K562 (cell line): ENCODE results near the gene FAM53A. TPM values are rescaled to one million over a fixed set of nuclear protein-coding genes. Genes with fewer than 3 reads are reported as not detected.

ENCODE experiments used
- ATAC-seq: fragments of 200-7000 bp; cut with Tn5 transposase; 3 replicates; pipeline ENCODE4 v1.9.1; 2020; ENCODE audit warnings: moderate library complexity
- BruUV-seq: library from RNA; stranded (reverse); fragments of 400-500 nt; replicated peaks from 2 replicates; lab custom pipeline; 2021; lab: Mats Ljungman, UMichigan
- CTCF ChIA-PET: fragments of 300-600 bp; formaldehyde crosslinking; extraction: SDS; loops from one replicate; lab custom pipeline; 2021; ENCODE audit warnings: low intra/inter-chr PET ratio; lab: Yijun Ruan, JAX
- POLR2A ChIA-PET: fragments of 300-600, 350-650 bp; sonication (Branson Sonifier 250); formaldehyde crosslinking; extraction: SDS; loops from one replicate; lab custom pipeline; 2021; ENCODE audit warnings: antibody characterized with exemption, inconsistent platforms; lab: Yijun Ruan, JAX
- DNase-seq, 4 experiments: peaks; one replicate each; pipeline versions ENCODE4 v3.0.0 to v3.0.0-alpha.2; 2011 to 2018; ENCODE audit warnings: low spot score in 3 of 4, mixed read lengths in 3 of 4; ENCODE audit errors: extremely low read depth in 1 of 4
- FAIRE-seq: peaks from 2 replicates; lab custom pipeline; 2011; peaks lifted over from hg19 to GRCh38; lab: Jason Lieb, UNC
- H2AFZ ChIP-seq: 2 replicates; pipeline ENCODE4 v1.6.0; 2011; ENCODE audit warnings: low read depth, low read length, control low read depth, inconsistent platforms
- H3K27ac ChIP-seq: fragments of 200-600 bp; 3 replicates; pipeline ENCODE4 v1.8.0; 2011; ENCODE audit warnings: low read depth, mild to moderate bottlenecking, control low read depth, inconsistent platforms, low read length, moderate library complexity, mixed read lengths; ENCODE audit errors: extremely low read depth
- H3K27me3 ChIP-seq, 2 experiments: fragments of 300-600 bp in 1 of 2; 2 replicates in 1 of 2; 3 replicates in 1 of 2; pipeline versions ENCODE4 v1.6.0 to v1.8.0; 2011; ENCODE audit warnings: inconsistent platforms in 2 of 2, low read length in 2 of 2, mild to moderate bottlenecking in 1 of 2, mixed read lengths in 1 of 2, moderate library complexity in 1 of 2; ENCODE audit not compliant: control insufficient read depth in 2 of 2, insufficient read depth in 2 of 2
- H3K36me3 ChIP-seq: fragments of 300-600 bp; 3 replicates; pipeline ENCODE4 v1.8.0; 2011; ENCODE audit warnings: mild to moderate bottlenecking, low read length, inconsistent platforms; ENCODE audit not compliant: control insufficient read depth, insufficient read depth
- H3K4me1 ChIP-seq, 2 experiments: fragments of 200-600 bp in 1 of 2; replicated peaks in 1 of 2; 2 replicates in 1 of 2; 3 replicates in 1 of 2; pipeline versions ENCODE4 v1.5.1 to v1.8.0; 2011; ENCODE audit warnings: inconsistent platforms in 2 of 2, low read length in 2 of 2, mild to moderate bottlenecking in 1 of 2, mixed read lengths in 1 of 2, moderate library complexity in 1 of 2; ENCODE audit not compliant: control insufficient read depth in 2 of 2, insufficient read depth in 2 of 2
- H3K4me2 ChIP-seq: 2 replicates; pipeline ENCODE4 v1.6.1; 2011; ENCODE audit warnings: low read length, control low read depth, inconsistent platforms, mixed read lengths; ENCODE audit not compliant: insufficient read depth
- H3K4me3 ChIP-seq: fragments of 200-600 bp; sonication (generic), shearing (Covaris generic); 2 replicates; pipeline ENCODE4 v1.5.1; 2016; ENCODE audit warnings: control low read depth, inconsistent platforms
- H3K79me2 ChIP-seq: fragments of 200-600 bp; 3 replicates; pipeline ENCODE4 v1.8.0; 2011; ENCODE audit warnings: low read length, inconsistent platforms; ENCODE audit not compliant: control insufficient read depth, insufficient read depth
- H3K9ac ChIP-seq, 2 experiments: 2 replicates each; pipeline versions ENCODE4 v1.6.0 to v1.6.1; 2011; ENCODE audit warnings: low read depth in 2 of 2, low read length in 2 of 2, control low read depth in 1 of 2, inconsistent platforms in 1 of 2, mild to moderate bottlenecking in 1 of 2, mixed read lengths in 1 of 2; ENCODE audit not compliant: insufficient read depth in 1 of 2
- H3K9me1 ChIP-seq: one replicate; pipeline ENCODE4 v1.6.0; 2011; ENCODE audit warnings: inconsistent platforms, mild to moderate bottlenecking, low read length, moderate library complexity; ENCODE audit not compliant: control insufficient read depth, insufficient read depth
- H3K9me3 ChIP-seq: replicated peaks from 2 replicates; pipeline ENCODE4 v1.5.1; 2011; ENCODE audit warnings: low read depth, low read length, inconsistent platforms; ENCODE audit not compliant: control insufficient read depth, insufficient read depth
- H4K20me1 ChIP-seq: replicated peaks from 2 replicates; pipeline ENCODE4 v1.6.1; 2011; ENCODE audit warnings: low read length, inconsistent platforms, mixed read lengths; ENCODE audit not compliant: control insufficient read depth, insufficient read depth
- PHF21A ChIP-seq: fragments of 450-650 bp; IDR thresholded peaks from 2 replicates; pipeline ENCODE4 v1.6.1; 2017; ENCODE audit warnings: low read depth, borderline replicate concordance
- POLR2G ChIP-seq: fragments of 200-400 bp; formaldehyde crosslinking; IDR thresholded peaks from 2 replicates; pipeline ENCODE4 v1.6.1; 2017; ENCODE audit warnings: low read depth, mild to moderate bottlenecking, antibody characterized with exemption, low read length, moderate library complexity
- PRPF4 ChIP-seq: fragments of 200-400 bp; formaldehyde crosslinking; IDR thresholded peaks from one replicate; pipeline ENCODE4 v1.6.1; 2017; ENCODE audit warnings: low read length, low read depth, mild to moderate bottlenecking; ENCODE audit not compliant: insufficient read depth, poor library complexity, severe bottlenecking
- ZNF124 ChIP-seq: sonication (generic); formaldehyde crosslinking; IDR thresholded peaks from 2 replicates; pipeline ENCODE4 v1.8.1; 2022; ENCODE audit warnings: missing genetic modification reagents
- ZNF507 ChIP-seq: conservative IDR thresholded peaks from 2 replicates; pipeline ENCODE4 v1.6.1; 2017; ENCODE audit warnings: missing genetic modification characterization, missing compliant biosample characterization
- ZNF561 ChIP-seq: fragments of 450-650 bp; formaldehyde crosslinking; conservative IDR thresholded peaks from 2 replicates; pipeline ENCODE4 v1.4.0; 2020; ENCODE audit warnings: mild to moderate bottlenecking, moderate library complexity
- WGBS: fragments of 100-300 bp; shearing (Covaris generic); methylation state at CpG from one replicate; pipeline ENCODE4 v1.1.6; 2016; ENCODE audit warnings: low coverage, mixed read lengths; ENCODE audit not compliant: insufficient coverage; ENCODE audit errors: missing lambda C conversion rate; 5-methylcytosine and 5-hydroxymethylcytosine counted together
- in situ Hi-C: fragments of 300-500 bp; cut with MboI; formaldehyde crosslinking; loops from 4 replicates; pipeline ENCODE4 v1.15.0; 2018; ENCODE audit warnings: inconsistent platforms, mixed read lengths
- intact Hi-C: fragments of 100-400 bp; cut with micrococcal nuclease; formaldehyde crosslinking; loops from 2 replicates; pipeline ENCODE4 v1.14.2; 2022
- polyA plus RNA-seq, 8 experiments: library from polyadenylated mRNA; depleted of rRNA in 4 of 8; stranded (reverse) in 5 of 8; unstranded in 3 of 8; fragments of >200 nt; fragmentation: Nextera tagmentation in 2 of 8; fragmentation: Illumina TruSeq in 1 of 8; extraction: Ambion mirVana in 2 of 8; extraction: Trizol in 1 of 8; gene quantifications; 2 replicates each; pipeline versions ENCODE4 v1.2.1 to v1.2.3, GENCODE V29; 2011 to 2014; ENCODE audit warnings: inconsistent platforms in 1 of 8, missing spikeins in 1 of 8
- total RNA-seq, 7 experiments: library from RNA; depleted of rRNA in 6 of 7; stranded (reverse); fragments of >200 nt in 6 of 7; fragmentation: Illumina TruSeq in 2 of 7; extraction: Trizol in 2 of 7; gene quantifications; 2 replicates each; pipeline versions ENCODE4 v1.2.1 to v1.2.3, GENCODE V29; 2011 to 2021; ENCODE audit warnings: low replicate concordance in 1 of 7

Gene FAM53A
- total and polyA plus RNA-seq, 9 of the 15 experiments (the other 6 are each of a cell fraction or from before 2014, with no cell fraction given) = 0.53 to 2.7 (median 1.4) TPM; not detected in 2

DNA sequence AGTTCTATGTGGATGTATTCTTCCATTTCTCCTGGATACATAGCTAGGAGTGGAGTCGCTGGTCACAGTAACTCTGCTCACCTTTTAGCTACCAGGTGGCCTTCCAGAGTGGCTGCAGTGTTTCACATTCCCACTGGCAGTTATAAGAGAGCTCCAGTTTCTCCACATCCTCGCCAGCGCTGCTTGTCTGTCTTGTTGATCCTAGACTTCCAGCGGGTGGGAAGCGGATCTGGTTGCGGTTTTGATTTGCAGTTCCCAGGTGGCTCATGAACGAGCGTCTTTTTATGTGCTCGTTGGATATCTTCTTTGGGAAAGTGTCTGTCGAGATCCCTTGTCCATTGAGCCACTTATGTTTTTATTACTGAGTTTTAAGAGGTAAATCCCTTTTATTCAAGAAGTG is 48.8 kb upstream of the FAM53A start:
- intact Hi-C loops = no loop called here
- no peak for ATAC-seq
- H2AFZ ChIP-seq = no peak overlapping the region
- H4K20me1 ChIP-seq = peaks cover 13% of the 10 kb centered on the region; the same call in 1 of the 2 replicates
- H3K4me3 ChIP-seq = no peak overlapping the region
- H3K4me2 ChIP-seq = no peak overlapping the region
- CTCF ChIA-PET = no interaction called here
- 95% methylated on average over 10 of the region's 10 CpGs for WGBS
- H3K27ac ChIP-seq = no peak overlapping the region
- peaks cover 4% of the 10 kb centered on the region for H3K9me3 ChIP-seq
- no peak for DNase-seq
- no peak overlapping the region for H3K9ac ChIP-seq
- BruUV-seq = no TSS peak
- H3K79me2 ChIP-seq = peaks cover 39% of the 10 kb centered on the region
- POLR2A ChIA-PET = interaction anchor here (0.8 to 1.1 kb wide), 3 partner anchors 12 to 21 kb away, joined by 4 read pairs; partner anchors contain the start of genes SLBP, TACC3 and TMEM129
- peaks cover 0 to 22% of the 10 kb centered on the region in 2 experiments; a peak in 1 of 5 replicates for H3K4me1 ChIP-seq
- in situ Hi-C loops = no loop called here
- no peaks in the 10 kb centered on the region for H3K9me1 ChIP-seq
- no peak for TF ChIP-seq ZNF124
- TF ChIP-seq ZNF561 (CRISPR knock-in tag) = no peak
- TF ChIP-seq PHF21A = no peak
- no peak for FAIRE-seq
- no peaks in the 10 kb centered on the region for H3K27me3 ChIP-seq
- peaks cover 95% of the 10 kb centered on the region for H3K36me3 ChIP-seq

DNA sequence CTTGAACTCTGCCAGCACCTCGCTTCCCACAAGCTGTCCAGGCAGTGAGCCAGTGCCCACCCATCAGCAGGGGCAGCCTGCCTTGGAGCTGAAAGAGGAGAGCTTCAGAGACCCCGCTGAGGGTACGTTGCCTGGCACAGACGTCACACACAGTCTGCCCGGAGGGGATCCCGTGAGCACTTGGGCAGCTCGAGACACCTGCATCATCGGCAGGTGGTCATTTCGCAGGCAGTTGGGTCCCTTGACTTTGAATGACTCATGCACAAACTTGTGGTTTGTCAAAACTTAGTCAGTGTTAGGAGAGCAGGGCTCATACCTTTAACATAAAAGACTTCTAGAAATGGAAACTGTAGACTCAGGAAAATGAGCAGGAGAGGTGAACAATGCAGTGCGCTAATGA is 47.1 kb upstream of the FAM53A start:
- POLR2A ChIA-PET = interaction anchor here (0.9 to 2.8 kb wide), 3 partner anchors 10 to 102 kb away, joined by 3 to 20 read pairs (median 11); partner anchors contain the start of genes TACC3 and TMEM129
- no peak overlapping the region for H2AFZ ChIP-seq
- H3K27ac ChIP-seq = no peak overlapping the region
- BruUV-seq = no TSS peak
- no peaks in the 10 kb centered on the region for H3K9me1 ChIP-seq
- 0 out of 4 replicates have a peak overlapping the region, but pooled peaks of 1 of the 2 experiments have one; percentile 23 for H3K9ac ChIP-seq
- ATAC-seq (no peak), FAIRE-seq (no peak), DNase-seq (no peak)
- intact Hi-C loops (no loop called here), in situ Hi-C loops (no loop called here)
- no peaks in the 10 kb centered on the region for H3K27me3 ChIP-seq
- TF ChIP-seq ZNF507 (no peak), POLR2G (0 out of 2 replicates have a peak, but pooled peaks have one; percentile 1), PRPF4 (no peak)
- H3K9me3 ChIP-seq = peaks cover 2% of the 10 kb centered on the region; the same call in 1 of the 2 replicates
- H4K20me1 ChIP-seq = peaks cover 17% of the 10 kb centered on the region
- H3K4me1 ChIP-seq = peaks cover 0 to 30% of the 10 kb centered on the region in 2 experiments; a peak in 1 of 5 replicates
- 99% methylated on average over 9 of the region's 10 CpGs for WGBS
- H3K4me2 ChIP-seq = no peak overlapping the region
- H3K79me2 ChIP-seq = peaks cover 54% of the 10 kb centered on the region
- peaks cover 95% of the 10 kb centered on the region for H3K36me3 ChIP-seq
- CTCF ChIA-PET = no interaction called here
- H3K4me3 ChIP-seq = no peak overlapping the region
